ENCODE results near the gene FAM83B. TPM values are rescaled to one million over a fixed set of nuclear protein-coding genes. Genes with fewer than 3 reads are reported as not detected.

Gene FAM83B
- total RNA-seq, 1 experiment from 2014 or later: 5.7 TPM

- no peaks in the 10 kb centered on the region for H3K79me2 ChIP-seq (ENCODE audit: insufficient read depth, low read length)
These were observed 111.9 kb downstream of the FAM83B start for GRCh38 chr6:54958446-54958845.

More at GRCh38 chr6:54958446-54958845, 111.9 kb downstream of the FAM83B start:
- TF ChIP-seq CTCF (conservative IDR thresholded peaks at IDR 0.05): no peak
- Histone ChIP-seq H2BK20ac (ENCODE audit: low read depth, low read length, poor library complexity, severe bottlenecking) (no peak overlapping the region), H4K20me1 (ENCODE audit: control insufficient read depth, insufficient read depth, insufficient read length) (no peaks in the 10 kb centered on the region), H2BK12ac (ENCODE audit: insufficient read length, low read depth, low read length) (no peak overlapping the region), H2AK5ac (ENCODE audit: insufficient read length, low read length) (no peak overlapping the region), H3K4me2 (ENCODE audit: insufficient read depth, insufficient read length, low read length) (no peak overlapping the region), H2BK5ac (ENCODE audit: insufficient read length, low read length) (no peak overlapping the region), H3K56ac (ENCODE audit: insufficient read length, low read depth, low read length) (no peak overlapping the region), H2BK15ac (ENCODE audit: low read depth, low read length) (no peak overlapping the region), H3K18ac (ENCODE audit: insufficient read length, low read depth, low read length) (no peak overlapping the region), H3T11ph (ENCODE audit: low read length) (no peak overlapping the region), H3K9me3 (ENCODE audit: control insufficient read depth, low read depth, low read length) (no peaks in the 10 kb centered on the region), H3K4ac (ENCODE audit: low read depth, low read length) (no peak overlapping the region), H3K9ac (ENCODE audit: extremely low read depth, insufficient read length, low read length) (no peak overlapping the region), H3K23ac (ENCODE audit: insufficient read length, low read depth, low read length) (no peak overlapping the region), H3K23me2 (ENCODE audit: insufficient read length, low read depth, low read length, poor library complexity, severe bottlenecking) (no peaks in the 10 kb centered on the region), H3K79me1 (ENCODE audit: insufficient read depth, low read depth, low read length, poor library complexity, severe bottlenecking) (no peaks in the 10 kb centered on the region), H2BK120ac (ENCODE audit: low read depth, low read length, poor library complexity, severe bottlenecking) (no peak overlapping the region), H3K14ac (ENCODE audit: insufficient read depth, low read length) (no peak overlapping the region), H4K91ac (ENCODE audit: insufficient read length, low read depth, low read length) (no peak overlapping the region), H3K27ac (ENCODE audit: insufficient read length, low read depth, low read length) (no peak overlapping the region), H3K4me1 (ENCODE audit: insufficient read depth, low read length) (no peaks in the 10 kb centered on the region), H3K27me3 (ENCODE audit: insufficient read depth, low read length) (no peaks in the 10 kb centered on the region), H4K5ac (ENCODE audit: insufficient read length, low read depth, low read length) (no peak overlapping the region), H4K8ac (replicated peaks; ENCODE audit: insufficient read length, low read depth, low read length) (no peak overlapping the region), H2AFZ (ENCODE audit: low read length) (no peak overlapping the region)
- no CpG with 5 or more reads among the region's 3 CpGs for WGBS (ENCODE audit: extremely low coverage, insufficient read length, low lambda C conversion rate)
- Mint-ChIP-seq H3K27me3 (ENCODE audit: low read depth) (no peaks in the 10 kb centered on the region), H3K4me1 (peaks cover 2 to 9% of the 10 kb centered on the region in 2 experiments; a peak in 3 of 4 replicates), H3K36me3 (ENCODE audit: insufficient read depth in 1 of 3, low read depth in 3 of 3) (peaks cover 0 to 6% (median 0%) of the 10 kb centered on the region in 3 experiments; a peak in 2 of 7 replicates), H3K4me3 (no peak overlapping the region), H3K27ac (no peak overlapping the region), H3K9me3 (peaks cover 2 to 3% of the 10 kb centered on the region in 2 experiments; a peak in 2 of 5 replicates)
- DNase-seq: no peak

Data from H9 (cell line).